ENCODE data around the gene ITGB3BP. TPM values are rescaled to one million over a fixed set of nuclear protein-coding genes. Genes with fewer than 3 reads are reported as not detected.

ITGB3BP gene
- total RNA-seq, 1 donor from 2014 or later, result 40.3 TPM

GRCh38 chr1:63466759-63467158, 56.3 kb downstream of the ITGB3BP start:
- DNase-seq (ENCODE audit: low spot score, unreplicated experiment), result no peak
- H3K4me1 Mint-ChIP-seq (ENCODE audit: low read depth), result no peaks in the 10 kb centered on the region
- TF ChIP-seq CTCF (IDR thresholded peaks at IDR 0.05; ENCODE audit: unreplicated experiment), result no peak
- no peak overlapping the region for H3K27ac Mint-ChIP-seq
- no peak overlapping the region for H3K4me3 Mint-ChIP-seq (ENCODE audit: low read depth)
- peaks cover 32% of the 10 kb centered on the region for H3K36me3 Mint-ChIP-seq (ENCODE audit: insufficient read depth)
- H3K9me3 Mint-ChIP-seq (ENCODE audit: low read depth), result peaks cover 18% of the 10 kb centered on the region
- H3K27me3 Mint-ChIP-seq, result no peaks in the 10 kb centered on the region

- Mint-ChIP-seq H3K27ac (no peak overlapping the region), H3K4me1 (ENCODE audit: low read depth) (no peaks in the 10 kb centered on the region), H3K27me3 (no peaks in the 10 kb centered on the region), H3K4me3 (ENCODE audit: low read depth) (no peak overlapping the region), H3K9me3 (ENCODE audit: low read depth) (peaks cover 17% of the 10 kb centered on the region), H3K36me3 (ENCODE audit: insufficient read depth) (peaks cover 35% of the 10 kb centered on the region)
- DNase-seq (ENCODE audit: low spot score, unreplicated experiment), result no peak
- TF ChIP-seq CTCF (IDR thresholded peaks at IDR 0.05; ENCODE audit: unreplicated experiment), result no peak
These were observed 56.8 kb downstream of the ITGB3BP start for GRCh38 chr1:63466181-63466580.

- H3K4me1 Mint-ChIP-seq (ENCODE audit: low read depth), result no peaks in the 10 kb centered on the region
- H3K36me3 Mint-ChIP-seq (ENCODE audit: insufficient read depth), result peaks cover 27% of the 10 kb centered on the region
- no peak overlapping the region for H3K4me3 Mint-ChIP-seq (ENCODE audit: low read depth)
- H3K27me3 Mint-ChIP-seq, result no peaks in the 10 kb centered on the region
- no peak for DNase-seq (ENCODE audit: low spot score, unreplicated experiment)
- TF ChIP-seq CTCF (IDR thresholded peaks at IDR 0.05; ENCODE audit: unreplicated experiment), result no peak
- no peak overlapping the region for H3K27ac Mint-ChIP-seq
- peaks cover 12% of the 10 kb centered on the region for H3K9me3 Mint-ChIP-seq (ENCODE audit: low read depth)
These were observed 59.8 kb downstream of the ITGB3BP start for GRCh38 chr1:63463248-63463647.

GRCh38 chr1:63461661-63462230, 61.3 kb downstream of the ITGB3BP start:
- peaks cover 30% of the 10 kb centered on the region for H3K36me3 Mint-ChIP-seq (ENCODE audit: insufficient read depth)
- H3K27ac Mint-ChIP-seq, result no peak overlapping the region
- H3K27me3 Mint-ChIP-seq, result no peaks in the 10 kb centered on the region
- TF ChIP-seq CTCF (IDR thresholded peaks at IDR 0.05; ENCODE audit: unreplicated experiment), result no peak
- H3K9me3 Mint-ChIP-seq (ENCODE audit: low read depth), result peaks cover 12% of the 10 kb centered on the region
- DNase-seq (ENCODE audit: low spot score, unreplicated experiment), result no peak
- no peaks in the 10 kb centered on the region for H3K4me1 Mint-ChIP-seq (ENCODE audit: low read depth)
- H3K4me3 Mint-ChIP-seq (ENCODE audit: low read depth), result no peak overlapping the region

GRCh38 chr1:63458750-63459149, 64.3 kb downstream of the ITGB3BP start:
- H3K9me3 Mint-ChIP-seq (ENCODE audit: low read depth), result peaks cover 12% of the 10 kb centered on the region
- no peak for DNase-seq (ENCODE audit: low spot score, unreplicated experiment)
- no peak for TF ChIP-seq CTCF (IDR thresholded peaks at IDR 0.05; ENCODE audit: unreplicated experiment)
- no peaks in the 10 kb centered on the region for H3K27me3 Mint-ChIP-seq
- no peak overlapping the region for H3K4me3 Mint-ChIP-seq (ENCODE audit: low read depth)
- H3K27ac Mint-ChIP-seq, result no peak overlapping the region
- H3K4me1 Mint-ChIP-seq (ENCODE audit: low read depth), result no peaks in the 10 kb centered on the region
- peaks cover 26% of the 10 kb centered on the region for H3K36me3 Mint-ChIP-seq (ENCODE audit: insufficient read depth)

Data from progenitor cell of endocrine pancreas (in vitro differentiated cells).